Measurements from ENCODE around the gene OVCH2.

Gene OVCH2

GRCh38 chr11:7672276-7672959 lies 33.9 kb downstream of the OVCH2 start:
- Histone ChIP-seq H3K4me1 (ENCODE audit: control insufficient read depth, insufficient read depth, low read length) (peaks cover 7% of the 10 kb centered on the region), H3K36me3 (ENCODE audit: control insufficient read depth, insufficient read depth, low read length) (no peaks in the 10 kb centered on the region), H3K9me3 (ENCODE audit: control insufficient read depth, low read length) (no peaks in the 10 kb centered on the region), H3K27ac (ENCODE audit: insufficient read depth, low read depth, low read length, poor library complexity, severe bottlenecking) (no peak overlapping the region), H3K27me3 (ENCODE audit: control insufficient read depth, insufficient read depth, low read length, poor library complexity, severe bottlenecking) (peaks cover 19% of the 10 kb centered on the region), H3K4me3 (ENCODE audit: insufficient read depth, low read depth, low read length) (no peak overlapping the region)
- WGBS, 2 experiments: 91 to 93% methylated on average over 16 of the region's 16 CpGs

GRCh38 chr11:7671347-7672215 lies 34.7 kb downstream of the OVCH2 start:
- H3K36me3 ChIP-seq (ENCODE audit: control insufficient read depth, insufficient read depth, low read length): no peaks in the 10 kb centered on the region
- H3K4me1 ChIP-seq (ENCODE audit: control insufficient read depth, insufficient read depth, low read length): peaks cover 7% of the 10 kb centered on the region
- no peaks in the 10 kb centered on the region for H3K9me3 ChIP-seq (ENCODE audit: control insufficient read depth, low read length)
- no peak overlapping the region for H3K27ac ChIP-seq (ENCODE audit: insufficient read depth, low read depth, low read length, poor library complexity, severe bottlenecking)
- H3K4me3 ChIP-seq (ENCODE audit: insufficient read depth, low read depth, low read length): no peak overlapping the region
- WGBS, 2 experiments: 90% methylated on average over 10 of the region's 10 CpGs
- peaks cover 19% of the 10 kb centered on the region for H3K27me3 ChIP-seq (ENCODE audit: control insufficient read depth, insufficient read depth, low read length, poor library complexity, severe bottlenecking)

GRCh38 chr11:7670641-7671040 lies 35.6 kb downstream of the OVCH2 start:
- no peaks in the 10 kb centered on the region for H3K36me3 ChIP-seq (ENCODE audit: control insufficient read depth, insufficient read depth, low read length)
- peaks cover 7% of the 10 kb centered on the region for H3K4me1 ChIP-seq (ENCODE audit: control insufficient read depth, insufficient read depth, low read length)
- peaks cover 19% of the 10 kb centered on the region for H3K27me3 ChIP-seq (ENCODE audit: control insufficient read depth, insufficient read depth, low read length, poor library complexity, severe bottlenecking)
- WGBS, 2 experiments: 83 to 86% methylated on average over 4 of the region's 4 CpGs
- no peak overlapping the region for H3K27ac ChIP-seq (ENCODE audit: insufficient read depth, low read depth, low read length, poor library complexity, severe bottlenecking)
- H3K4me3 ChIP-seq (ENCODE audit: insufficient read depth, low read depth, low read length): no peak overlapping the region
- H3K9me3 ChIP-seq (ENCODE audit: control insufficient read depth, low read length): no peaks in the 10 kb centered on the region

GRCh38 chr11:7668911-7669310 lies 37.4 kb downstream of the OVCH2 start:
- Histone ChIP-seq H3K4me1 (ENCODE audit: control insufficient read depth, insufficient read depth, low read length) (peaks cover 7% of the 10 kb centered on the region), H3K4me3 (ENCODE audit: insufficient read depth, low read depth, low read length) (no peak overlapping the region), H3K36me3 (ENCODE audit: control insufficient read depth, insufficient read depth, low read length) (peaks cover 9% of the 10 kb centered on the region), H3K9me3 (ENCODE audit: control insufficient read depth, low read length) (peaks cover 2% of the 10 kb centered on the region), H3K27ac (ENCODE audit: insufficient read depth, low read depth, low read length, poor library complexity, severe bottlenecking) (no peak overlapping the region), H3K27me3 (ENCODE audit: control insufficient read depth, insufficient read depth, low read length, poor library complexity, severe bottlenecking) (peaks cover 5% of the 10 kb centered on the region)
- WGBS, 2 experiments: 63 to 65% methylated on average over 4 to 5 of the region's 5 CpGs

- WGBS, 2 experiments: 71 to 85% methylated on average over 7 of the region's 7 CpGs
- Histone ChIP-seq H3K36me3 (ENCODE audit: control insufficient read depth, insufficient read depth, low read length) (peaks cover 9% of the 10 kb centered on the region), H3K27me3 (ENCODE audit: control insufficient read depth, insufficient read depth, low read length, poor library complexity, severe bottlenecking) (peaks cover under 1% of the 10 kb centered on the region), H3K4me3 (ENCODE audit: insufficient read depth, low read depth, low read length) (no peak overlapping the region), H3K27ac (ENCODE audit: insufficient read depth, low read depth, low read length, poor library complexity, severe bottlenecking) (no peak overlapping the region), H3K4me1 (ENCODE audit: control insufficient read depth, insufficient read depth, low read length) (peaks cover 7% of the 10 kb centered on the region), H3K9me3 (ENCODE audit: control insufficient read depth, low read length) (peaks cover 2% of the 10 kb centered on the region)
Observed at GRCh38 chr11:7668464-7668863, 37.8 kb downstream of the OVCH2 start.

GRCh38 chr11:7667460-7667859 lies 38.8 kb downstream of the OVCH2 start:
- 77 to 83% methylated on average over 2 of the region's 2 CpGs for WGBS, 2 experiments
- Histone ChIP-seq H3K4me3 (ENCODE audit: insufficient read depth, low read depth, low read length) (no peak overlapping the region), H3K9me3 (ENCODE audit: control insufficient read depth, low read length) (peaks cover 2% of the 10 kb centered on the region), H3K27me3 (ENCODE audit: control insufficient read depth, insufficient read depth, low read length, poor library complexity, severe bottlenecking) (no peaks in the 10 kb centered on the region), H3K27ac (ENCODE audit: insufficient read depth, low read depth, low read length, poor library complexity, severe bottlenecking) (no peak overlapping the region), H3K36me3 (ENCODE audit: control insufficient read depth, insufficient read depth, low read length) (peaks cover 9% of the 10 kb centered on the region), H3K4me1 (ENCODE audit: control insufficient read depth, insufficient read depth, low read length) (peaks cover 7% of the 10 kb centered on the region)

- H3K9me3 ChIP-seq (ENCODE audit: control insufficient read depth, low read length): peaks cover 2% of the 10 kb centered on the region
- H3K4me3 ChIP-seq (ENCODE audit: insufficient read depth, low read depth, low read length): no peak overlapping the region
- no peaks in the 10 kb centered on the region for H3K27me3 ChIP-seq (ENCODE audit: control insufficient read depth, insufficient read depth, low read length, poor library complexity, severe bottlenecking)
- WGBS, 2 experiments: 97 to 98% methylated on average over 7 of the region's 7 CpGs
- H3K36me3 ChIP-seq (ENCODE audit: control insufficient read depth, insufficient read depth, low read length): peaks cover 9% of the 10 kb centered on the region
- H3K4me1 ChIP-seq (ENCODE audit: control insufficient read depth, insufficient read depth, low read length): peaks cover 7% of the 10 kb centered on the region
- H3K27ac ChIP-seq (ENCODE audit: insufficient read depth, low read depth, low read length, poor library complexity, severe bottlenecking): no peak overlapping the region
Observed at GRCh38 chr11:7666292-7666866, 39.9 kb downstream of the OVCH2 start.

- peaks cover 7% of the 10 kb centered on the region for H3K4me1 ChIP-seq (ENCODE audit: control insufficient read depth, insufficient read depth, low read length)
- no peak overlapping the region for H3K27ac ChIP-seq (ENCODE audit: insufficient read depth, low read depth, low read length, poor library complexity, severe bottlenecking)
- H3K4me3 ChIP-seq (ENCODE audit: insufficient read depth, low read depth, low read length): no peak overlapping the region
- peaks cover 2% of the 10 kb centered on the region for H3K9me3 ChIP-seq (ENCODE audit: control insufficient read depth, low read length)
- peaks cover 9% of the 10 kb centered on the region for H3K36me3 ChIP-seq (ENCODE audit: control insufficient read depth, insufficient read depth, low read length)
- WGBS, 2 experiments: 77% methylated on average over 20 of the region's 20 CpGs
- H3K27me3 ChIP-seq (ENCODE audit: control insufficient read depth, insufficient read depth, low read length, poor library complexity, severe bottlenecking): no peaks in the 10 kb centered on the region
Observed at GRCh38 chr11:7665473-7666291, 40.6 kb downstream of the OVCH2 start.

GRCh38 chr11:7664867-7665266 lies 41.4 kb downstream of the OVCH2 start:
- peaks cover 9% of the 10 kb centered on the region for H3K36me3 ChIP-seq (ENCODE audit: control insufficient read depth, insufficient read depth, low read length)
- no peak overlapping the region for H3K27ac ChIP-seq (ENCODE audit: insufficient read depth, low read depth, low read length, poor library complexity, severe bottlenecking)
- no peaks in the 10 kb centered on the region for H3K27me3 ChIP-seq (ENCODE audit: control insufficient read depth, insufficient read depth, low read length, poor library complexity, severe bottlenecking)
- H3K4me1 ChIP-seq (ENCODE audit: control insufficient read depth, insufficient read depth, low read length): peaks cover 7% of the 10 kb centered on the region
- 96% methylated on average over 6 of the region's 6 CpGs for WGBS, 2 experiments
- H3K4me3 ChIP-seq (ENCODE audit: insufficient read depth, low read depth, low read length): no peak overlapping the region
- H3K9me3 ChIP-seq (ENCODE audit: control insufficient read depth, low read length): peaks cover 2% of the 10 kb centered on the region

Measured in ectodermal cell (in vitro differentiated cells).